ENCODE data around the gene SLC35D2. TPM values are rescaled to one million over a fixed set of nuclear protein-coding genes. Genes with fewer than 3 reads are reported as not detected.

The SLC35D2 gene
- total and polyA plus RNA-seq, 4 donors = 14.9 to 27.2 (median 21.5) TPM

- H3K9me3 ChIP-seq (ENCODE audit: control insufficient read depth in 4 of 4, insufficient read depth in 3 of 4, low read length in 3 of 4) = no peaks in the 10 kb centered on the region
- no peak overlapping the region for H3K27ac ChIP-seq (ENCODE audit: low read depth in 1 of 2, low read length in 1 of 2)
- DNase-seq (peak in 2 of 3 donors; percentile 44 to 54), ATAC-seq (ENCODE audit: insufficient read depth, low FRiP score) (no peak)
- 50 to 57% methylated on average over 3 of the region's 3 CpGs for WGBS, 2 donors
- H3K4me3 ChIP-seq = no peak overlapping the region
- H3K27me3 ChIP-seq (ENCODE audit: control insufficient read depth in 3 of 3, insufficient read depth in 3 of 3, low read length in 2 of 3) = no peaks in the 10 kb centered on the region
- no peak for TF ChIP-seq CTCF (IDR thresholded peaks at IDR 0.05; ENCODE audit: control extremely low read depth, extremely low read depth)
- H3K36me3 ChIP-seq (ENCODE audit: control insufficient read depth in 4 of 4, insufficient read depth in 4 of 4, low read length in 4 of 4) = peaks cover 0 to 5% (median 0%) of the 10 kb centered on the region in 4 donors
- H3K4me1 ChIP-seq (ENCODE audit: control insufficient read depth in 5 of 5, insufficient read depth in 5 of 5, low read length in 5 of 5) = peaks cover 0 to 5% (median 0%) of the 10 kb centered on the region in 5 donors
- peak overlapping the region in 1 of 2 donors; percentile 24 for H3K9ac ChIP-seq (ENCODE audit: insufficient read depth in 1 of 2, low read length in 2 of 2)
Measured at GRCh38 chr9:96398582-96399324, 15.2 kb upstream of the SLC35D2 start.

GRCh38 chr9:96395964-96396363 is 12.5 kb upstream of the SLC35D2 start:
- peaks cover 0 to 5% (median 2%) of the 10 kb centered on the region in 4 donors for H3K36me3 ChIP-seq (ENCODE audit: control insufficient read depth in 4 of 4, insufficient read depth in 4 of 4, low read length in 4 of 4)
- no peaks in the 10 kb centered on the region for H3K27me3 ChIP-seq (ENCODE audit: control insufficient read depth in 3 of 3, insufficient read depth in 3 of 3, low read length in 2 of 3)
- 93 to 94% methylated on average over 2 of the region's 2 CpGs for WGBS, 2 donors
- peaks cover 0 to 5% (median 0%) of the 10 kb centered on the region in 5 donors for H3K4me1 ChIP-seq (ENCODE audit: control insufficient read depth in 5 of 5, insufficient read depth in 5 of 5, low read length in 5 of 5)
- DNase-seq (no peak), ATAC-seq (ENCODE audit: insufficient read depth, low FRiP score) (no peak)
- H3K9ac ChIP-seq (ENCODE audit: insufficient read depth in 1 of 2, low read length in 2 of 2) = no peak overlapping the region
- no peak for TF ChIP-seq CTCF (IDR thresholded peaks at IDR 0.05; ENCODE audit: control extremely low read depth, extremely low read depth)
- H3K27ac ChIP-seq (ENCODE audit: low read depth in 1 of 2, low read length in 1 of 2) = no peak overlapping the region
- no peaks in the 10 kb centered on the region for H3K9me3 ChIP-seq (ENCODE audit: control insufficient read depth in 4 of 4, insufficient read depth in 3 of 4, low read length in 3 of 4)
- no peak overlapping the region for H3K4me3 ChIP-seq

- Histone ChIP-seq H3K27me3 (ENCODE audit: control insufficient read depth in 3 of 3, insufficient read depth in 3 of 3, low read length in 2 of 3) (no peaks in the 10 kb centered on the region), H3K36me3 (ENCODE audit: control insufficient read depth in 4 of 4, insufficient read depth in 4 of 4, low read length in 4 of 4) (peaks cover 0 to 5% (median 2%) of the 10 kb centered on the region in 4 donors), H3K4me3 (no peak overlapping the region), H3K27ac (ENCODE audit: low read depth in 1 of 2, low read length in 1 of 2) (no peak overlapping the region), H3K4me1 (ENCODE audit: control insufficient read depth in 5 of 5, insufficient read depth in 5 of 5, low read length in 5 of 5) (peaks cover 0 to 5% (median 0%) of the 10 kb centered on the region in 5 donors), H3K9ac (ENCODE audit: insufficient read depth in 1 of 2, low read length in 2 of 2) (no peak overlapping the region), H3K9me3 (ENCODE audit: control insufficient read depth in 4 of 4, insufficient read depth in 3 of 4, low read length in 3 of 4) (no peaks in the 10 kb centered on the region)
- ATAC-seq (ENCODE audit: insufficient read depth, low FRiP score) = no peak
- no peak for DNase-seq
- 96 to 97% methylated on average over 6 of the region's 6 CpGs for WGBS, 2 donors
- TF ChIP-seq CTCF (IDR thresholded peaks at IDR 0.05; ENCODE audit: control extremely low read depth, extremely low read depth) = no peak
Measured at GRCh38 chr9:96394832-96395496, 11.5 kb upstream of the SLC35D2 start.

Measured in lung (tissue), 12 donors.